ENCODE results near the gene ZCCHC2.
A peak's percentile ranks its signal among the peaks of the same experiment; 100 is the strongest.

Gene ZCCHC2

DNA sequence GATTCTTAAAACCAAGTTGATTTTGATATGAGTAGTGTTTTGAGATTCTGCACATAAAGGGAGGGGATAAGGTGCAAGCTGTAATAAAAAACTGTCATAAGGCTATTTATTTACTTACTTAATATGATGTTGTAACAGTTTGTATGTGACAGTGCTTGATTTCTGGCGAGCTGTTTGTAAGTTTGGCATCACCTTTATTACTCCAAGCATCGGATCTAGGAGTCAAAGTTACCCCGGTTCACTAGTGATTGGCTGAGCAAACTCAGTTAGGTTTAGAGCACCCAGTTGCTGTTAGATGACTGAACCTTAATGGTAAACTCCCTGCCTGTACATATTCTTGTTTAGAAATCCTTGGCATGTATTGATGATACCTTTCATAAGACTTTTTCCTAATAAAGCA, 16.1 kb downstream of the ZCCHC2 start:
- DNase-seq (ENCODE audit: low spot score): no peak

DNA sequence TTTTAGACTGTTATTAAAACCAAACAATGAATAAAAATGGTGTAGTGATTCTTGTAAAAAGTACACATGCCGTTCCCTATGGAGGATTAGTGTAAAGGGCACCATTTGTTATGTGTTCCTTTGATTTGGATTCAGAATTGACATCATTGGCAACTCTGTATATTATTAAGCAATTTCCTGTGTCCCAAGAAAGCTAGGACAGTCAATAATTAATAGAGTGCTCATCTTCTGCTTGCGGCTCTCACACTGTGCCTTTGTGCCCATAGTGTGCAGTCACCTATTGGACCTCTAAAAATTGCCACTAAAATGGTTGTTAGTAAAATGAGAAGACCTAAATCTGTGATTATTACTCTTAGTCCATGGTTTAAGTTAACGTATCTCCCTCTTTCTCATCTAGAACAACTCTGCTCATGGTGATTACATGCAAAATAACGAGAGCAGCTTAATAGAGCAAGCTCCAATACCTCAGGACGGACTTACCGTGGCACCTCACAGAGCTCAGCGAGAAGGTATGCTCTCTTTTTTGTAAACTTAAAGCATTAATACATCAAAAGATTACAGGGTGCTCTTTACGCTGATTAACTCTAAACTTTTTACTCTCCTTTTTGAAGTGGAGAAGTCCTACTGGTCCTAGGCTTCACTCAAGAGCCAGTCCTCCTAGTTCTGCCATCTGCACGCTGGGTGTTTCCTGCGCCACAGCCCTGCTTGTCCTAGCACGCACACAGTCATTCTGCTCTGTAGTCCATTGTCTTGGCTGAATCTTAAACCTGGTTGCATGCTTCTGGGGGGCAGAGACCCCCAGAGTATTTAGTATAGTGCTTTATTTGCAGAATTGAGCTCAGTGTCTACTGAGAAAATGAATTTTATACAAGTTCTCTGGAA, 16.7 kb downstream of the ZCCHC2 start:
- no peak for DNase-seq (ENCODE audit: low spot score)

DNA sequence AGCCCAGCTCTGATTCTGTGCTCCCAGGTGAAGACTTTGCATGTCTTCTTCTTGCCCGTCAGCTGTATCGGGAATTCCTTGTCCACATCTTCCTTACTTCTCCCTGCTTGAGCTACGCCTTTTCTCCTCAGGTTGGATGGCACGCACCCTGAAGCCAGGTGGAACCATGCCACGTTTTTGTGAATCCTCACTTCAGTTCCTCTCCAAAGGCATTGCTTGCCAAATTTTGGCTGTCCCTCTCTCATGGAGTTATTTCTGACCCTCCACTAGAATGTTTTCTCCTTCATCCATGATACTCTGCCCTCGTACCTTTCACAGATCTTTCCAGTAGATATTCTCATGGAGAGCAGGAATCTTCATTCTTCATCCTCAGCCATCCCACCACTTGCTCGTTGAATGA, 20.2 kb downstream of the ZCCHC2 start:
- no peak for DNase-seq (ENCODE audit: low spot score)

DNA sequence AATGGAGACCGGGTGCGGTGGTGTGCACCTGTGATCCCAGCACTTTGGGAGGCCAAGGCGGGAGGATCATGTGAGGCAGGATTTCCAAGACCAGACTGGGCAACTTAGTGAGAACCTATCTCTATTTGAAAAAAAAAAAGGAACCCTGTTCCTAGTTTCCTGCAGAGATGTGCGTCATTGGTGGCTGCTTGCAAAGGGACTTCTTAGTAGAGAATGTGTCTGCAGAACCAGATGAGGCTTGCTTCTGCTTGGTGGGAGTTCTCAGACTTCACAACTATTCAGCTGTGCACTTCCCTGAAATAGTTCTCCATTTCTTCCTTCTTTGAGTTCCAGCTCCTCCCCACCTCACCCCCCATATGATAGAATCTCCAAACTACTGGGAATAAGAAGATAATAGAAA, 22.3 kb downstream of the ZCCHC2 start:
- no peak for DNase-seq (ENCODE audit: low spot score)

DNA sequence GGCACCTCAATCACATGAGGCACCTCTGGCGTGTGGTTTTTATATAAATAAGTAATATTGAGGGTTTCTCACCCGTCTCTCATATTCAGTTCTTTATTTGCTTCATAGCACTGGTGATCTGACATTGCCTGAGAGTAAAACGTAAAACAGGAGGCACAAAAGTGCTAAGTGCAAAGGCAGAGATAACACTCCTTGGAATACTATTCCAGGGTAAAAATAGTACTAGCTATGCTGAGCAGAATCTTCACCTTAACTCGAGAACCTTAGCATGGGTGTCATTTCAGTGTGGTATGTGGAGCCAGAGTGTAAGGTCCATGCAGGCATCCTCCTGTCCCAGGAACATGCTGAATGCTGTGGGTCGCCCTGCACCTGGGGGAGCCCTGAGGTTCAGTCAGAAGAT, 26.9 kb downstream of the ZCCHC2 start:
- no peak for DNase-seq (ENCODE audit: low spot score)

DNA sequence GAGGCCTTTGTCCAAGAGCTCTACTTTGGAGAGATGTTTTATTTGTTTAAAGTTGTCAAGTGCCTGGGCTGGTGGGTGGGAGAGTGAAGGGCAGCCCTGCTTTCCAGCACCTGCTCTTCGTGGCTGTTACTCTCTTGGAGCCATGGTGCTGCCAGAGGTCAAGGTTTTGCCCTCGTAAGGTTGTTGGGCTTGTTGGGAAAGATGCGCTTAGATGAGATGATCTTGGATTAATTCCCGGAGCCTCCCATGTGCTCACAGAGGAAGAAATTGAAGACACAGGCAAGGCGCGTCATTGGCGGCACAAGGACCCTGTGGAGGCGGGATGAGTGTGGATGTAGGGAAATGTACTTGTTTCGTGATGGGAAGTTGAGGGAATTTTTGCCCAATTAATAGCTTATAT, 27.9 kb downstream of the ZCCHC2 start:
- DNase-seq (ENCODE audit: low spot score): no peak

DNA sequence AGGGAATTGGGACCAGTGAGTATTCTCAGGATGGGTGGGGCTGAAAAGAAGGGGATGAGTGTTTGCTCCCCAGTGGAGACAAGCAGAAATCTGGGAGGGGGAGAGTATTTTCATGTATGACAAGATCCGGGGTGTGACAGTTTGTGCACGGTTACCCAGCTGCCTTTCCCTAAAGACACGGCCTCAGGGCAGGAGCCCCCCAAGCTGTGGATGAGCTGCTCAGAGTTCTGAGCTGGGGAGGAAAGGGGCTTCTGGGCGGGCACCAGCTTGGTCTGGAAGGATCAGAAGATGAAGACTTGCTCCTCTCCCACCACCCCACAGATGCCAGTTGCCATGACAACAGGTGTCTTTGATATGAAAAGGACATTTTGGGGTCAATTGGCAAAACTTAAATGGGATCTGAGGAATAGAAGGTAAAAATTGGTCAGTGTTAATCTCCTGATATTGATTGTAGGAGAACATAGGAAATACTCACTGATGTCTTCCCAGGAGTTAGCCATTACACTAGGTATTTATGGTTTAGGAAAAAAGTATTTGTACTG, 29.2 kb downstream of the ZCCHC2 start:
- no peak for DNase-seq (ENCODE audit: low spot score)

DNA sequence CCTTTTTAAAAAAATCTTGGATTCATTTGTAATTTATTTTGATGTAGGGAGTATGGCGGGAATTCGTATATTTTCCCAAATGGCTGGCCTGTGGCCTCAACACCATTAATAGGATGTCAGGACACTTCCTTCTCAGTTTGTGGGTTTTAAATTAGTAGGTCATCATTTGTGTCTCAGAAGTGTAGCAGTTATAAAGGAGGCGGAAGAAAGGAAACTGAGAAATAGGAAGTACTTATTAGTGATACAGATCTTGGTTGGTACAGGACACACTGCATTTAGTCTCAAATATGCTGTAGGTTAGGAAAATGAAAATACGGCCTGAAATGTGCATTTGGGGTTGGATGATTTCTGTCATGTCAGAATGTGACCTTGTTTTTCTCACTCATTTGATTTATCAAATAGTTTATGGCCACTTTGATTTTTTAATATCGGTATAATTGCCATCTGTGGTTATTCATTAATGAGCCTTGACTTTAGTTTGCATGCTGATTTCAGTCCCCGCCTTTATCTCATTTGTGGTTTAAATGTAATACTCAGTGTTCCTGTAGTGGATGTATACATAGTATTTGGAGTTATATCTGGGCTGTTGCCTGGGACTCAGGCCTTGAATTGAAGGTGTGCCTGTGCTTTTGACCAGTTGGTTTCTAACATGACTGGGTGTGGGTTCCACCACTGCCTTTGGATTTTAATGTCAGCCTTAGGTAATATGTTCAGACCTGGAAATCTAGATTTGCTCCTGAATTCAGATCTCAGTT, 31.4 kb downstream of the ZCCHC2 start:
- DNase-seq (ENCODE audit: low spot score): no peak

DNA sequence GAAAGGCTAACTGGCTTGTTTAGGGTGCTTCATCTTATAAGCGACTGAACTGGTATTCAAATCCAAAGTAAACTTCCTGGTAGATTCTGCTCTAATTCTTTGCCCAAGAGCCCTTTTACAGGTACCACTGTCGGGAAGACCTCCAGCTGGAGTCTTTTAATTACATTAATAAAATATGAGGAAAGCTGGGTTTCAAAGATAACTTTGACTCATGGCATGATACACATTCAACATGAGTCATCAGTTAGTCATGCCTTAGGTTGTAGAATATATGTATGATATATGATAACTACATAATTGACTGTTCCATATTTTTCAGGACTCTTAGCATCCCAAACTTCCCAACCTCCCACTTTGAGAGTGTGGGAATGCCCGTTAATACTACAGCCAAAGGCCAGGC, 32.3 kb downstream of the ZCCHC2 start:
- no peak for DNase-seq (ENCODE audit: low spot score)

DNA sequence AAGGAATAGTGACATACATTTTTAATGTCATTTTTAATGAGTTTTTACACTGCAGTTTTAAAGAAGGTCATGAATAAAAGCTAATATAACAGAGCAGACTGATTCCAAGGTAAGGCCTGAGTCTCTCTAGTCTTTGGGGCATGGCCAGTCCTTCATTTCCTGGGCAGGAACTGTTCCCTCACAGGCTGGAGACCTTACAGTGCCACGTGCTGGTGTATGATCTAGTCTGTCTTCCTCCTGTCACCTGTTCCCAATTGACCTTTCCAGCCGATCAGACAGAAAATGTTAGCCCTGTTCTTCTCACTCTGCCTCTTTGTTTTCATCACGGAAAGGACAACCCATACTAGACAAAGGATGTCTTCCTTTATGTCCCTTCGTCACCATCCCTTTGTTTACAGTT, 33.6 kb downstream of the ZCCHC2 start:
- no peak for DNase-seq (ENCODE audit: low spot score)

DNA sequence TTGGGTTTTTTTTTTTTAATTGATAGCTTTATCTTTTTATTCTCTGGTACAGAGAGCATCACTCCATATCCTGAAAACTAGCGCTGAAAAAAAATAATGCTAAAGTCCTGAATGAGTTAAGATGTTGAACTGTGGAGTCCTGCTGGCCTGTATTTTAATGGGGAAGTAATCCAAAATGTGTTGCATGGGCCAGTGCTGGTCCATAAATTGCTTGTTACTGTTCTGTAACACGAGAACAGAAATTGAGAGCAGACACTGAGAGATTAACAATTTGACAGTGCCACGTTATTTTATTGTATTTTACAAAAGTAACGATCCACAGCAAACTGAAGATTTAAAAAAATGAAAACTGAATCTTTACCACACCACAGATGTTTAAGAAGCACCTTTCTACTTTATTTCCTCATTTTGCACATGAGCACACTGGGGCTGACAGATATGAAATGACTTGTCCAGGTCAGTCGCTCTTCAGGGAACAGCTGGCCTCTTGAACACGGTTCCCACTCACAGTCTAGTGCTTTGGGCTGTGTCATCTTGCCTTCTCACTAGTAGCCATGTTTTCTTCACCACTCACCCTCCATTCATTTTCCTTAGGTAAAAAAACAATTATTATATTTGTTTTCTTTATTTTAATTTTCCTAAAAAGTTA, 35.3 kb downstream of the ZCCHC2 start:
- DNase-seq (ENCODE audit: low spot score): no peak

DNA sequence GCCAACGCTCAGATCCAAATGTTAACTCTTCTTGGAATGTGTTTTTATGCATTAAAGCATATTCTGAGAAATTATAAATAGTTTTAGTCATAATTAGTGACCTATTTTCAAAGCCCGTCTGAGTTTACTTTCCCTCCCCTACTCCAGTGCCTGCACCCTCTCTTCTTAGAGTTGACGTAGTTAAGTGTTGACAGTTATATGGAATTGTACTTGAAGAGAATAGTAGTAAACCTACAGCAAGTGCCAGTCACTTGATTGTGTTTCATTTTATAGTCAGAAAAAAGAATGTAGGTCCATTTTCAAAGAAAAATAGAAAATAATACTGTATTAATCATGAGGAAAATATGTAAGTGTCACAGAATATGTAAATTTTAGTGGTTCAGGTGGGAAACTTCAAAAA, 41.2 kb downstream of the ZCCHC2 start:
- no peak for DNase-seq (ENCODE audit: low spot score)

DNA sequence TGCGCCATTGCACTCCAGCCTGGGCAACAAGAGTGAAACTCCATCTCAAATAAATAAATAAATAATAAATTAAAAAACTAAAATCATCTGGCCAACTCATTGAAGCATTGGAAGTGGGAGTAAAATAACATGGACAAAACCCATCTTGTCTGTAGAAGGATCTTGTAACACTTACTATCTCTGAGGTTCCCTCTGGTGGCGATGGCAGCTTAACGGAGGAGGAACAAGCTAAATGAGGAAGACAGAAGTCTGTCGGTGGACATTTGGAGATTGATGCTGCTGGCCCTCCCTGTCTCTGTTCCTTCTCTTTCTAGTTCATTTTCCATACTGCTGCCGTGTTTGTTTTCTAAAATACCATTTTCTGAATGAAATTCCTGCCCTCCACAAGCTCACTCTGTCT, 43.4 kb downstream of the ZCCHC2 start:
- peak; percentile 31 for DNase-seq (ENCODE audit: low spot score)

DNA sequence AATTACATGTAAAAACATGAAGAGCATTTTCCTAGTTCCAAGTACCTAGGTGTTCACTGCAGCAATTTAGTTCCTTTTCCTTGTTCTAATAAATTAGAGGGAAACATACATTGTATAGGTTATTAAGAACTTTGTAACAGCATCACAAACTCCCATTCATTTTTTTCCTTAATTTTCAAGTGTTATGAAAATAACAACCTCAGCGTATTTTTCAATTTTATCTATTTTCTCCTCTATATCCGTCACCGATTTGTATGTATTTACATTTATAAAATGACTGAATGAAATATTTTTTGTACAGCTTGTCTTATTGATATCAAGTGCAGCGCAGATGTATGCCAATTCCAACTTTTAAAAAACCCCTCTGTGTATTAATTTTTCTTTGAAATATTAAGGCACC, 44.0 kb downstream of the ZCCHC2 start:
- DNase-seq (ENCODE audit: low spot score): no peak

DNA sequence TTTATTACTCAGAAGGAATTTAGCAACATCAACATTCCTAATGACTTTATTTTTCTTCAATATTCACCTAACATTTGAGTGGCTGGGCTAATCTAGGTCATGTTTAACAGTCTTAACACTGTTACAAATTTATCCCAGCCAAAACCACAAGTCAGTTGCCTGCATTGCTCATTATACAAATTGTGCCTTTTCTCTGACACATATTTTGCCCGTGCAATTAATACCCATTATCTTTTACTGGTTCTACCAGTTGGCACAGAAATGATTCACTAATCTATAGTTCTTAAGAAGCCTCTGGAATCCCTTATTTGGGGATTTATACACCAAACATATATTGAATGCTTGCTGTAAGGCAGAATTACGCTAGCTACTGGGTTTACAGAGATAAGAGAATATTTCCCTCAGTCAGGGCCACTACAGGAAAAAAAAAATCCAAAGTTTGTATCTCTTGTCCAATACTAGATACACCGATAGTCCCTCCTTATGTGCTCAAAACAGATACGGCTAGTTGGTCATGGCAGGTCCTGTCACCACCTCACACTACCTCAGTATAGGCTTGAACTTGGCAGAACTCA, 46.3 kb downstream of the ZCCHC2 start:
- no peak for DNase-seq (ENCODE audit: low spot score)

DNA sequence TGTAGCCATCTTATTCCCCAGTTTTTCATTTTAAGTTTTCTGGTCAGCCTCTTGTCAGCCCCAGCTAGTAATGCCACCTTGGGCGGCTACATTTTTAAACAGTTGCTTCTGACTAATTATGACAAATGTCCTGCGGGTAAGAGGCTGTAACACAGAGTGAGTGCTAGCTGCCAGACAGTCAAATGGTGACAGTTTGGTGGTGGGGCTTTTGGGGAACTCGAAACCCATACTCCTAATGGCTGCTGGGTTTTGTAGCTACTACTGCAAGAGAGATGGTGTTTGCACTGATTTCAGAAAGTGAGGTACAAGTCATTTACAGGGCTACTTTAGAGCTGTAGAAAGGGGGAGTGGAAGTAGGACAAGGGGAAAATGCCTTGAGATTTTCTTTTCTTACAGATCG, 48.2 kb downstream of the ZCCHC2 start:
- DNase-seq (ENCODE audit: low spot score): no peak

DNA sequence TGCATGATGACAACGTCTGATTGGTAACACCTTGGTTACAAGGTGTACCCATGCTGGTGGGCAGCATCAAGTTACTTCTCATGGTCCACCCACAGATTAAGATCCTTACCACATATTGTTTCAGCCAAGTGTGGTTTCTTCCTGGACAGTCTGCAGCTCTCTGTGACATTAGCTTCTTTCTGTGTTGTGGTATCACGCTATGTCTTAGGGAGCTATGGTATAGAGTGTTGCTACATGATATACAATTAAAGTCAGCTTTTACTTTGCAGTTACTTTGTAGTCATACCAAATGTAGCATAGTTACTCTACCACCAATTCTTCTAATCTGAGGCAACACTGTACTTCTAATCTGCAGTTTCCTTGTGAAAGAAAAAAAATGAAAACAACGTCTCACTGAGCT, 48.8 kb downstream of the ZCCHC2 start:
- no peak for DNase-seq (ENCODE audit: low spot score)

DNA sequence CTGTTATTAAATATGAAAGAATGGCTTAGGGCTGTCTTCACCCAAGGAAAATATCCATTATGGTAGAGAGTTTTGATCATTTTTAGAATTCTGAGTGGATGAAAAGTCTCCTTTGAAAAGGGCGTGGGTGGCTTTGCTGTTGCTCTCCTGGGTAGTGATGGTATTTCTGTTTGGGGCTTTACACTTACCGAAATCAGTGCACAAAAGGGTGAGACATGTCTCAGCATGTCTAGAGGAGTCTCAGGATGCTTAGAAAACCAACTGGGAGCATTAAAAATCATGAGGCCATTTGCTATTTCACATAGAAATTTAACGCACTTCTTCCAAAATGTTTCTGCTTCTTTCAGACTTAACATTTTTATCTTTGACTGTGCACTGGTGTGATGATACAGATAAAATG, 49.6 kb downstream of the ZCCHC2 start:
- no peak for DNase-seq (ENCODE audit: low spot score)

DNA sequence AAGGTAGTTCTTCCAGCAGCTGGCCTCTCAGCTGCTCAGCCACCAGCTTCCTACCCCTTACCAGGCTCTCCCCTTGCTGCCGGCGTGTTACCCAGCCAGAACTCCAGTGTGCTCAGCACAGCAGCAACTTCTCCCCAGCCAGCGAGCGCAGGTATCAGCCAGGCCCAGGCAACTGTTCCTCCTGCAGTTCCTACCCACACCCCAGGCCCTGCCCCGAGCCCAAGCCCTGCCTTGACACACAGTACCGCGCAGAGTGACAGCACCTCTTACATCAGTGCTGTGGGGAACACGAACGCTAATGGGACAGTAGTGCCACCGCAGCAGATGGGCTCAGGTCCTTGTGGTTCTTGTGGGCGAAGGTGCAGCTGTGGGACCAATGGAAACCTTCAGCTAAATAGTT, 52.0 kb downstream of the ZCCHC2 start:
- no peak for DNase-seq (ENCODE audit: low spot score)

DNA sequence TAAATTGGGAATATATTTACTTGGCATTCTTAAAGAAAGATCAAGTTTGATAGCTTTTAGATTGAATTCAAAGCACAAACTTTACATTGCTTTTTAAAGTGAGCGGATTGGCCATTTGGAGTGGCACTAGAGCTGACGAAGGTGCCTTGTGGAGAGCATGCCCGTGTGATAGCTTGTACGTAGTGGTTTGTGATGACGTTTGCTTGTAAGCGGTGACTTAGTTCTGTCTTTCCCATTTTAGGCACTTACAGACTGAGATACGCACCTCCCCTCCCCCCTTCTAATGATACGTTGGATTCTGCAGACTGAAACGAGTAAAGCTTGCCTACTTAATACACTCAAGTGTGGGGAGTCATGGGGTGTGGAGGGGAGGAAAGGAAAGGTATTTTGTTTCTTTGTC, 53.4 kb downstream of the ZCCHC2 start:
- DNase-seq (ENCODE audit: low spot score): no peak

DNA sequence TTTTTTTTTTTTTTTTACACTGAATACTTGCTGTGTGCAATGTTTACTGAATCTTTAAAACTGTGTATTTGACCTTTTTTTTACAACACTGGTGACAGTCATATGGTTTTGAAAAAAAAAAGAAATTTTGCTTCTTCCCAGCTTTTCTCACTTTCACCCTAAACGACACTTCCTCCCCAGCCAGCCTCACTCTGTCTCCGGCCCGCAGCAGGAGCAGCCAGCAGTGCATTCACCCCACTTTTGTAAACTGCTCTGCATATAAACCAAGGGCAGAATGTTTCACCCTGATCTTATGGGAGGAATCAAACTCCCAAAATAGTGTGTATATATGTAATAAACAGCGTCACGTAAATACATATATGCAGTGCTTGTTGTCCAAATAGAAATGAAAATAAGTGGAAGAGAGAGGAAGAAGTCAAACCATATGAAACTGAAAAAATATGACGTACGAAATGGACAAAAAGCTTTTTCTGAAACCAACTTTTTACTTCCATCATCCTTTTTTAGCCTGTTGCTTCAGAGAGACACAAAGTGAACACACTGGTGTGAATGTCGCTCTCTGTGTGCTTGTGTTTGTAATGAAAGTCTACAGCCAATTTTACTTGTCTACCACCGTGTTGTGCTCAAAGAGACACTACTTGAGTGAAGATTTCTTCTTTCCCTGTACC, 54.2 kb downstream of the ZCCHC2 start:
- no peak for DNase-seq (ENCODE audit: low spot score)

DNA sequence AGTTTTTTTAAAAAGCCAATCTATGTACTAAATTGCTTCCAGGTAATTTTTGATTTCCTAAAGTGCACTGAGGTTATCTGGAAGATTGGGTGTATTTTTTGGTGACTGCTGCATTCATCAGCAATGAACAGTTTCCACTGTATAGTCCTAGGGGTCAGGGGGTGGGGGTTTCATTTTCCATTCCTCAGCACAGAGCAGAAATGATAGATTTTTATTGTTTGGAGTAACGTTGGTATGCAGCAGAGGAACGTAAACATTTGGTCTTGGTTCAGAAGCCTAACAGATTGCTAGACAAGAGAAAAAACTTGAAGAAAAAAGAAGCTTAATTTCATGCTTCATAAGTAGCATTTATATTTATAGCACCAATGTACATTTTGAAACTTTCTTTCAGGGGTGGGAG, 54.9 kb downstream of the ZCCHC2 start:
- no peak for DNase-seq (ENCODE audit: low spot score)
